K562 (cell line): ENCODE data around the gene CTDNEP1. TPM values are rescaled to one million over a fixed set of nuclear protein-coding genes. Genes with fewer than 3 reads are reported as not detected.
A peak's percentile ranks its signal among the peaks of the same experiment; 100 is the strongest.

ENCODE experiments used
- ATAC-seq: fragments of 200-7000 bp; cut with Tn5 transposase; 3 replicates; pipeline ENCODE4 v1.9.1; 2020; ENCODE audit warnings: moderate library complexity
- BruUV-seq: library from RNA; stranded (reverse); fragments of 400-500 nt; replicated peaks from 2 replicates; lab custom pipeline; 2021; lab: Mats Ljungman, UMichigan
- CTCF ChIA-PET: fragments of 300-600 bp; formaldehyde crosslinking; extraction: SDS; loops from one replicate; lab custom pipeline; 2021; ENCODE audit warnings: low intra/inter-chr PET ratio; lab: Yijun Ruan, JAX
- POLR2A ChIA-PET: fragments of 300-600, 350-650 bp; sonication (Branson Sonifier 250); formaldehyde crosslinking; extraction: SDS; loops from one replicate; lab custom pipeline; 2021; ENCODE audit warnings: antibody characterized with exemption, inconsistent platforms; lab: Yijun Ruan, JAX
- DNase-seq, 4 experiments: peaks; one replicate each; pipeline versions ENCODE4 v3.0.0 to v3.0.0-alpha.2; 2011 to 2018; ENCODE audit warnings: low spot score in 3 of 4, mixed read lengths in 3 of 4; ENCODE audit errors: extremely low read depth in 1 of 4
- FAIRE-seq: peaks from 2 replicates; lab custom pipeline; 2011; peaks lifted over from hg19 to GRCh38; lab: Jason Lieb, UNC
- H2AFZ ChIP-seq: 2 replicates; pipeline ENCODE4 v1.6.0; 2011; ENCODE audit warnings: low read depth, low read length, control low read depth, inconsistent platforms
- H3K27ac ChIP-seq: fragments of 200-600 bp; 3 replicates; pipeline ENCODE4 v1.8.0; 2011; ENCODE audit warnings: low read depth, mild to moderate bottlenecking, control low read depth, inconsistent platforms, low read length, moderate library complexity, mixed read lengths; ENCODE audit errors: extremely low read depth
- H3K27me3 ChIP-seq, 2 experiments: fragments of 300-600 bp in 1 of 2; 2 replicates in 1 of 2; 3 replicates in 1 of 2; pipeline versions ENCODE4 v1.6.0 to v1.8.0; 2011; ENCODE audit warnings: inconsistent platforms in 2 of 2, low read length in 2 of 2, mild to moderate bottlenecking in 1 of 2, mixed read lengths in 1 of 2, moderate library complexity in 1 of 2; ENCODE audit not compliant: control insufficient read depth in 2 of 2, insufficient read depth in 2 of 2
- H3K36me3 ChIP-seq: fragments of 300-600 bp; 3 replicates; pipeline ENCODE4 v1.8.0; 2011; ENCODE audit warnings: mild to moderate bottlenecking, low read length, inconsistent platforms; ENCODE audit not compliant: control insufficient read depth, insufficient read depth
- H3K4me1 ChIP-seq, 2 experiments: fragments of 200-600 bp in 1 of 2; replicated peaks in 1 of 2; 2 replicates in 1 of 2; 3 replicates in 1 of 2; pipeline versions ENCODE4 v1.5.1 to v1.8.0; 2011; ENCODE audit warnings: inconsistent platforms in 2 of 2, low read length in 2 of 2, mild to moderate bottlenecking in 1 of 2, mixed read lengths in 1 of 2, moderate library complexity in 1 of 2; ENCODE audit not compliant: control insufficient read depth in 2 of 2, insufficient read depth in 2 of 2
- H3K4me2 ChIP-seq: 2 replicates; pipeline ENCODE4 v1.6.1; 2011; ENCODE audit warnings: low read length, control low read depth, inconsistent platforms, mixed read lengths; ENCODE audit not compliant: insufficient read depth
- H3K4me3 ChIP-seq: fragments of 200-600 bp; sonication (generic), shearing (Covaris generic); 2 replicates; pipeline ENCODE4 v1.5.1; 2016; ENCODE audit warnings: control low read depth, inconsistent platforms
- H3K79me2 ChIP-seq: fragments of 200-600 bp; 3 replicates; pipeline ENCODE4 v1.8.0; 2011; ENCODE audit warnings: low read length, inconsistent platforms; ENCODE audit not compliant: control insufficient read depth, insufficient read depth
- H3K9ac ChIP-seq, 2 experiments: 2 replicates each; pipeline versions ENCODE4 v1.6.0 to v1.6.1; 2011; ENCODE audit warnings: low read depth in 2 of 2, low read length in 2 of 2, control low read depth in 1 of 2, inconsistent platforms in 1 of 2, mild to moderate bottlenecking in 1 of 2, mixed read lengths in 1 of 2; ENCODE audit not compliant: insufficient read depth in 1 of 2
- H3K9me1 ChIP-seq: one replicate; pipeline ENCODE4 v1.6.0; 2011; ENCODE audit warnings: inconsistent platforms, mild to moderate bottlenecking, low read length, moderate library complexity; ENCODE audit not compliant: control insufficient read depth, insufficient read depth
- H3K9me3 ChIP-seq: replicated peaks from 2 replicates; pipeline ENCODE4 v1.5.1; 2011; ENCODE audit warnings: low read depth, low read length, inconsistent platforms; ENCODE audit not compliant: control insufficient read depth, insufficient read depth
- H4K20me1 ChIP-seq: replicated peaks from 2 replicates; pipeline ENCODE4 v1.6.1; 2011; ENCODE audit warnings: low read length, inconsistent platforms, mixed read lengths; ENCODE audit not compliant: control insufficient read depth, insufficient read depth
- BRD9 ChIP-seq: fragments of 450-650 bp; IDR thresholded peaks from 2 replicates; pipeline ENCODE4 v1.6.1; 2018; ENCODE audit warnings: low read depth; ENCODE audit not compliant: partially characterized antibody
- CHD4 ChIP-seq: fragments of 200-600 bp; sonication (generic); IDR thresholded peaks from 3 replicates; pipeline ENCODE4 v1.6.1; 2012; ENCODE audit warnings: low read depth, mild to moderate bottlenecking, mixed read lengths, low read length, inconsistent platforms; ENCODE audit not compliant: insufficient read depth, insufficient replicate concordance, poor library complexity, severe bottlenecking
- COPS2 ChIP-seq: fragments of 450-650 bp; conservative IDR thresholded peaks from 2 replicates; pipeline ENCODE4 v1.6.1; 2016; ENCODE audit warnings: mild to moderate bottlenecking, moderate library complexity
- CXXC5 ChIP-seq: fragments of 250-450 bp; sonication (Bioruptor Pico); IDR thresholded peaks from 2 replicates; pipeline ENCODE4 v1.8.0; 2022; ENCODE audit warnings: inconsistent platforms, mild to moderate bottlenecking, moderate library complexity
- IRF2 ChIP-seq: sonication (generic); formaldehyde crosslinking; IDR thresholded peaks from 2 replicates; pipeline ENCODE4 v1.8.1; 2022; ENCODE audit warnings: mild to moderate bottlenecking, missing genetic modification reagents
- MAX ChIP-seq: sonication (generic); formaldehyde crosslinking; IDR thresholded peaks from 2 replicates; pipeline ENCODE4 v1.9.0; 2022; ENCODE audit warnings: mild to moderate bottlenecking, missing genetic modification reagents
- NRF1 ChIP-seq, 2 experiments: fragments of 450-650 bp; IDR thresholded peaks in 1 of 2; conservative IDR thresholded peaks in 1 of 2; 2 replicates each; pipeline ENCODE4 v1.6.1; 2014; ENCODE audit warnings: mild to moderate bottlenecking in 2 of 2
- SNAPC5 ChIP-seq: fragments of 250-450 bp; sonication (Bioruptor Pico); IDR thresholded peaks from 2 replicates; pipeline ENCODE4 v1.8.0; 2021; ENCODE audit warnings: moderate library complexity, mild to moderate bottlenecking, inconsistent platforms
- SNRNP70 ChIP-seq: fragments of 200-400 bp; formaldehyde crosslinking; optimal IDR thresholded peaks from 2 replicates; pipeline ENCODE3; 2017; ENCODE audit warnings: low read depth, low read length
- SRSF1 ChIP-seq: fragments of 200-400 bp; formaldehyde crosslinking; IDR thresholded peaks from 2 replicates; pipeline ENCODE4 v1.6.1; 2017; ENCODE audit warnings: mild to moderate bottlenecking, low read depth, low read length, moderate library complexity
- STAT5B ChIP-seq: fragments of 250-450 bp; sonication (Bioruptor Pico); IDR thresholded peaks from 2 replicates; pipeline ENCODE4 v1.8.0; 2021; ENCODE audit warnings: mild to moderate bottlenecking, inconsistent platforms
- TAL1 ChIP-seq: fragments of 450-650 bp; IDR thresholded peaks from 2 replicates; pipeline ENCODE4 v1.6.1; 2016; ENCODE audit warnings: mild to moderate bottlenecking
- ZBED1 ChIP-seq: IDR thresholded peaks from 2 replicates; pipeline ENCODE4 v1.6.1; 2014
- ZKSCAN3 ChIP-seq: fragments of 250-450 bp; sonication (Bioruptor Pico); IDR thresholded peaks from 2 replicates; pipeline ENCODE4 v1.4.0; 2020
- ZMIZ1 ChIP-seq, 2 experiments: fragments of 150-350 bp in 1 of 2; IDR thresholded peaks; 2 replicates each; pipeline ENCODE4 v1.6.1; 2012 to 2016; ENCODE audit warnings: low read depth in 2 of 2, low read length in 2 of 2, mild to moderate bottlenecking in 1 of 2, moderate library complexity in 1 of 2
- ZNF140 ChIP-seq: fragments of 250-450 bp; sonication (Bioruptor Pico); IDR thresholded peaks from 2 replicates; pipeline ENCODE4 v1.8.0; 2021; ENCODE audit warnings: moderate library complexity, mild to moderate bottlenecking, inconsistent platforms
- ZNF224 ChIP-seq: sonication (generic); formaldehyde crosslinking; IDR thresholded peaks from 2 replicates; pipeline ENCODE4 v1.8.0; 2022; ENCODE audit warnings: mild to moderate bottlenecking, missing genetic modification reagents
- ZNF764 ChIP-seq: fragments of 250-450 bp; sonication (Bioruptor Pico); IDR thresholded peaks from 2 replicates; pipeline ENCODE4 v1.4.0; 2020; ENCODE audit warnings: low read depth, mild to moderate bottlenecking, moderate library complexity
- WGBS: fragments of 100-300 bp; shearing (Covaris generic); methylation state at CpG from one replicate; pipeline ENCODE4 v1.1.6; 2016; ENCODE audit warnings: low coverage, mixed read lengths; ENCODE audit not compliant: insufficient coverage; ENCODE audit errors: missing lambda C conversion rate; 5-methylcytosine and 5-hydroxymethylcytosine counted together
- in situ Hi-C: fragments of 300-500 bp; cut with MboI; formaldehyde crosslinking; loops from 4 replicates; pipeline ENCODE4 v1.15.0; 2018; ENCODE audit warnings: inconsistent platforms, mixed read lengths
- intact Hi-C: fragments of 100-400 bp; cut with micrococcal nuclease; formaldehyde crosslinking; loops from 2 replicates; pipeline ENCODE4 v1.14.2; 2022
- polyA plus RNA-seq, 8 experiments: library from polyadenylated mRNA; depleted of rRNA in 4 of 8; stranded (reverse) in 5 of 8; unstranded in 3 of 8; fragments of >200 nt; fragmentation: Nextera tagmentation in 2 of 8; fragmentation: Illumina TruSeq in 1 of 8; extraction: Ambion mirVana in 2 of 8; extraction: Trizol in 1 of 8; gene quantifications; 2 replicates each; pipeline versions ENCODE4 v1.2.1 to v1.2.3, GENCODE V29; 2011 to 2014; ENCODE audit warnings: inconsistent platforms in 1 of 8, missing spikeins in 1 of 8
- total RNA-seq, 7 experiments: library from RNA; depleted of rRNA in 6 of 7; stranded (reverse); fragments of >200 nt in 6 of 7; fragmentation: Illumina TruSeq in 2 of 7; extraction: Trizol in 2 of 7; gene quantifications; 2 replicates each; pipeline versions ENCODE4 v1.2.1 to v1.2.3, GENCODE V29; 2011 to 2021; ENCODE audit warnings: low replicate concordance in 1 of 7
- TF ChIP-seq, protein P1 (sequence below): sonication (generic); formaldehyde crosslinking; IDR thresholded peaks from 2 replicates; pipeline ENCODE4 v1.8.0; 2022; ENCODE audit warnings: mild to moderate bottlenecking, missing genetic modification reagents

CTDNEP1 gene
- total and polyA plus RNA-seq, 9 of the 15 experiments (the other 6 are each of a cell fraction or from before 2014, with no cell fraction given): 10.7 to 150 (median 28.5) TPM

DNA sequence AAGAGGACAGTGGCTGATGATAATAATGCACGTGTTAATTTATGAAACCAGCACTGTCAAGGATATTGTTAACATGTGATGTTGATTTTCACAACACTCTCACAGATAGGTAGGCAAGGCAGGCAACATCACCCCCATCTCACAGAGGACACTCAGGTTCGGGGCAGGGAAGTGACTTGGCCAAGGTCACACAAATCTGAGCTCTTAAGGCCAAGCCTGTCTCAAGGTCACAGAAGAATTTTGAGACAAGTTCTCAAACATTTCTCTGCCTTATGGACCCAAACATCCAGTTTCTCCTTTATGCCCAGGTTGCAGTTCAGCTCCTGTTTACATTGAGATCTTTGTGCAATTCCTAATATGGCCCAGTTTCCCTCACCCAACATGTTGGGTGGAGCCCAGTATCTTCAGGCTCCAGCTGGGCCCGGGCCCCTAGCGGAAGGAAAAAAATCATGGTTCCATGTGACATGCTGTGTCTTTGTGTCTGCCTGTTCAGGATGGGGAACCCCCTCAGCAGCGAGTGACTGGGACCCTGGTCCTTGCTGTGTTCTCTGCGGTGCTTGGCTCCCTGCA lies 31.3 kb upstream of the CTDNEP1 start:
- ATAC-seq (peak; percentile 22; the same call in 1 of the 3 replicates), DNase-seq (peak in 3 of 4 experiments; percentile 35 to 69 (median 44)), FAIRE-seq (peak; percentile 84)
- H3K36me3 ChIP-seq: 0 out of 3 replicates have a peak, but pooled peaks cover 3% of the 10 kb centered on the region
- WGBS: 8% methylated on average over 6 of the region's 6 CpGs
- POLR2A ChIA-PET: interaction anchor here (0.6 to 1.4 kb wide), 7 partner anchors 11 to 367 kb away, joined by 3 to 5 read pairs (median 3); partner anchors contain the start of gene PHF23
- no TSS peak for BruUV-seq
- no peaks in the 10 kb centered on the region for H3K27me3 ChIP-seq
- peaks cover 15 to 44% of the 10 kb centered on the region in 2 experiments; a peak in 4 of 5 replicates for H3K4me1 ChIP-seq
- H3K4me3 ChIP-seq: peak overlapping the region; percentile 65; the same call in 1 of the 2 replicates
- peak overlapping the region; percentile 39; the same call in 2 of the 3 replicates for H3K27ac ChIP-seq
- H4K20me1 ChIP-seq: no peaks in the 10 kb centered on the region; the same call in 1 of the 2 replicates
- CTCF ChIA-PET: no interaction called here
- H3K79me2 ChIP-seq: no peaks in the 10 kb centered on the region; the same call in 2 of the 3 replicates
- intact Hi-C loops (loop anchor here (5.0 kb wide), 1 partner anchor 46 kb away; the partner anchor contains the start of gene PHF23), in situ Hi-C loops (loop anchor here (5.0 kb wide), 1 partner anchor 59 kb away; no protein-coding TSS in a partner anchor)
- H2AFZ ChIP-seq: no peak overlapping the region
- H3K9me3 ChIP-seq: no peaks in the 10 kb centered on the region
- peak overlapping the region; percentile 73 for H3K4me2 ChIP-seq
- H3K9me1 ChIP-seq: no peaks in the 10 kb centered on the region
- peak overlapping the region; percentile 65 to 91; a peak in 3 of 4 replicates for H3K9ac ChIP-seq
- TF ChIP-seq TAL1 (peak; percentile 36), CXXC5 (CRISPR knock-in tag) (no peak), ZNF224 (CRISPR knock-in tag) (no peak), SRSF1 (no peak), ZBED1 (no peak), COPS2 (no peak), ZNF140 (no peak), CHD4 (no peak), SNRNP70 (no peak), ZMIZ1 (IDR thresholded peaks at IDR 0.05; ENCODE audit: low read depth in 2 of 2, low read length in 2 of 2) (no peak), NRF1 (conservative IDR thresholded peaks at IDR 0.05 in 1 of 2, IDR thresholded peaks at IDR 0.05 in 1 of 2) (no peak), IRF2 (CRISPR knock-in tag) (no peak), STAT5B (CRISPR knock-in tag) (no peak), ZNF764 (CRISPR knock-in tag) (no peak), MAX (CRISPR knock-in tag) (peak; percentile 66), SNAPC5 (CRISPR knock-in tag) (no peak), BRD9 (no peak), ZKSCAN3 (no peak)
- TF ChIP-seq, protein P1, sequence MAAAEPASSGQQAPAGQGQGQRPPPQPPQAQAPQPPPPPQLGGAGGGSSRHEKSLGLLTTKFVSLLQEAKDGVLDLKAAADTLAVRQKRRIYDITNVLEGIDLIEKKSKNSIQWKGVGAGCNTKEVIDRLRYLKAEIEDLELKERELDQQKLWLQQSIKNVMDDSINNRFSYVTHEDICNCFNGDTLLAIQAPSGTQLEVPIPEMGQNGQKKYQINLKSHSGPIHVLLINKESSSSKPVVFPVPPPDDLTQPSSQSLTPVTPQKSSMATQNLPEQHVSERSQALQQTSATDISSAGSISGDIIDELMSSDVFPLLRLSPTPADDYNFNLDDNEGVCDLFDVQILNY (CRISPR knock-in tag): no peak
